Colon (tissue), 2 donors: ENCODE data around the gene SAMD1.

ENCODE experiments used
- FAIRE-seq: peaks from 2 replicates; lab custom pipeline; 2012; peaks lifted over from hg19 to GRCh38; lab: Jason Lieb, UNC
- donor health status: control.
- donor health status: control.

SAMD1 gene

GRCh38 chr19:14113762-14114414, 23.3 kb upstream of the SAMD1 start:
- no peak for FAIRE-seq

DNA sequence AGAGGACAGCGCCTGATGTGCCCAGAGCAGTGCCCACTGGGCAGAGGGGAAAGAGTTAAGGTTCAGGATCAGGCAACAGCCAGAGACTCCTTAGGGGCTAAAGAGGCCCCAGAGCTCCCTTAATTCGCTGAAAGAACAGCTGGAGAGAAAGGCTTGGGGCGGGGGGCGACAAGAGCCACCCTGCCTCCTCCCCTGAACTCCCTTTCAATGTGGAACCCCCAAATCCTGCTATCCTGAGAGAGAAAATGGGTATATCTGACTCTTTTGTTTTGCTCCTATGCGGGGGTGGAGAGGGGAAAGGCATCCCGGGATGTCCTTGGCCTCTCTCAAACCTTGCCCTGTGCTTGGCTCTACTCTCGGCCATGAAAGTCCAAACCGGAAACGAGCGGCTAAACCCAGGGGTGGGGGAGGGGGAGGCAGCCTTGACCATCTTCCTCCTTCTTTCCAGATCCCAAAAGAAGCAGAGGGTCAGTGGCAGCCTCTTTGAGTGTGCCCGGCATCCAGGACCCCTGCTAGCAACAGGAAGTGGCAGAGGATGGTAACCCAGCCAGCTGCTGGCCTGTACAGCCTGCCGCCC, 22.3 kb upstream of the SAMD1 start:
- FAIRE-seq = no peak

- no peak for FAIRE-seq
Observed at GRCh38 chr19:14112051-14112808, 21.7 kb upstream of the SAMD1 start.

DNA sequence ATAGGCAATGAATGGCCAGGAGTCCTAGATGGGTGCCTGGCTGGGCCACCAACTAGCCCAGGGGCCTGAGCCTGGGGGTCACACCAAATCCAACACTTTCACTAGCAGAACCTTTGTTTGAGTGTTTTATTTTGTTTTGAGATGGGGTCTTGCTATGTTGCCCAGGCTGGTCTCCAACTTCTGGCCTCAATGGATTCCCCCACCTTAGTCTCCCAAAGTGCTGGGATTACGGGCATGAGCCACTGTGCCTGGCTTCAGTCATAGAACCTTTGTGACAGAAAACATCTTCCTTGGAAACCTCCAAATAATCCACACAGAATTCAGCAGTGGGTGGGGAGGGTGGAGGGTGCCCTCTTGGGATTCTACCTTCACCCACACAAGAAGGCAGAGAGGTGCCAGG, 20.9 kb upstream of the SAMD1 start:
- FAIRE-seq = no peak

GRCh38 chr19:14110650-14111049, 20.1 kb upstream of the SAMD1 start:
- no peak for FAIRE-seq

- no peak for FAIRE-seq
Observed at GRCh38 chr19:14107581-14108461, 17.3 kb upstream of the SAMD1 start.

DNA sequence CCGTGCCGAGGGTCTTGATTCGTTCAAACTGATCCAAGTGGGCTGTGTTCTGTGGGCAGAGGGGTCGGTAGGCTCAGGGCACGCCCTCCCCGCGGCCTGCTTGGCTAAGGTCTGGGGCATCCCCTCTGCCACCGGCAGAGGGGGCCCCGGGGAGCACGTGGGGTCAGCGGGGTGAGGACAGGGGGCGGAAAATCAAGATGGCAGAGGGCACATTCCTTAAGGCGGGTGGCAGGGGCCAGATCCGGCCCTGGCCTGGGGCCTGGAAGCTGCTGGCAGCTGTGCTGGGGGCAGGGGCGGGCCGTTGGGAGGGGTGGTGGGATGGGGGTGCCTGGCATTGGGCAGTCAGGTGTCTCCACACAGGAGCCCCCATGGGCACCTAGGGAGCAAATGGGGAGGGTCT, 16.3 kb upstream of the SAMD1 start:
- FAIRE-seq = no peak

DNA sequence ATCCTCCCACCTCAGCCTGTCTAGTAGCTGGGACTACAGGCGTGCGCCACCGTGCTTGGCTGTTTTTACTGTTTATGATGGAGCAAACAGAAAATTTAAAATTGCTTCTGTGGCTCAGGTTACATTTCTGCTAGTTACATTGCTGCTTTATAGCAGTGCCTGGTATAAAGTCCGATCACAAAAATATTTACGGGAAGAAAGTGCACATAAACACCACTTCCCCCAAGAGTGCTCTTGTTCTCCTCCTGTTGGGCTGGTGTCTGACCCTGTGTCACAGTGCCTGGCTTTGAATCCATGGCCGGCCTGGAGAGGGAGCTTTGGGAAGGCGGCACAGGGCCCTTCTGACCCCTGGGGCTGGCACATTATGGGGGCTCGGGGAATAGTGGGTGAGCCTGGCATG, 15.1 kb upstream of the SAMD1 start:
- FAIRE-seq = no peak

DNA sequence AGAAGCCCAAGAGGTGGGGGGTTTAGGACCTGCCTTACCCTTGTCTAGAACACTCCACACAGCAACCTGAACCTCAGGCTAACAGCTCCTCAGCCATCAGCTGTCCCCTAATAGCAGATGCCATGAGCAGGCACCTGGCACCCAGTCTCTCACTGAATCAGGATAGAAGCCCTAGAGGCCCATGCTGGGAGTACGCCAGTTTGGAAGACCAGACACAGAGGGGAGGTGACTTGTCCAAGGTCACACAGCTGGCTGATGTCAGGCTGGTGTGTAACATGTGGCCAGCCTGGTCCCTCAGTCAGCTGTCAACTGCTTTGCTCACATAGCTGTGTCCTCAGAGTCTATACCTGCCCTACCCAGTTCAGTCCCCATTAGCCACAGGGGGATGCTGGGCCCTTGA, 12.8 kb upstream of the SAMD1 start:
- FAIRE-seq = no peak

- no peak for FAIRE-seq
Observed at GRCh38 chr19:14102756-14103155, 12.2 kb upstream of the SAMD1 start.

DNA sequence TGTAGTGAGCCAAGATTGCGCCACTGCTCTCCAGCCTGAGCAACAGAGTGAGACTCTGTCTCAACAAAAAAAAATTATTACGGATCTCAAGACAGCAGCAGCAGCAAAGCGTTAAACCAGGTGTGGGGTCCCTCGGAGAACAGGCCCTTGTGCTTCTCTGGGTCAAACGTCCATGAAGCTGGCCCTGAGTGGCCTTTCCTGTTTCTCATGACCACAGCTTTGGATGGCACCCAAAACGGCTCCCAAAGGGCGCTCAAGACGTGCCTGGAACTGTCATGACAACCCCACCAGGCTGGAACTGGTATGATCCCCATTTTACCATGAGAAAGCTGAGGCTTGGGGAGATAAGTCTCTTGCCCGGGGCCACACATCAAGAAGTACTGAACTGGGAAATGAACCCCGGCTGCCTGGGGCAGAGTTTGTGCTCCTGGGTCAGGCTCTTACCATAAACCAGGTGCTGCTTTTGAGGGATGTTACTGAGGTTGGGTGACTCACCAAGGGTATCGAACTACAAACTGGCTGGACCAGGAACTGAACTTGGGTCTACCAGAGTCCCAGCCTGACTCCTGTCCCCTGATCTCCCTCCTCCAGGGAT, 11.6 kb upstream of the SAMD1 start:
- FAIRE-seq = no peak

DNA sequence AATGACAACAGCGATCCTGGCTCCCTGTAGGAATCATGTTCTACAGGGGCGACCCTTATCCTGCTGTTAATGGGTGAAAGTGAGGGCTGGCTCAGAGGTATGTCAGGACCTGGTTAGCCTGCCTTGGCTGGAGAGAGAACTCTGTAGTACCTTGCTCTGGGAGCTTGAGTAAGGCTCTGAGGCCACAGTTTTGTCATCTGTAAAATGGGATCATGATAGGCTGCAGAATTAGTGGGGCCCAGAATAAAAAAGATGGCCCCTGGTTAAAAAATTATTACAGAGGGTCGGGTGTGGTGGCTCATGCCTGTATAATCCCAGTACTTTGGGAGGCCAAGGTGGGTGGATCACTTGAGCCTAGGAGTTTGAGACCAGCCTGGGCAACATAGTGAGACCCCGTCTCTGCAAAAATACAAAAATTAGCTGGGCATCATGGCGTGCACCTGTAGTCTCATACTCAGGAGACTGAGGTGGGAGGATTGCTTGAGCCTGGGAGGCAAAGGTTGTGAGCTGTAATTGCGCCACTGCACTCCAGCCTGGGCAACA, 10.5 kb upstream of the SAMD1 start:
- FAIRE-seq = no peak

DNA sequence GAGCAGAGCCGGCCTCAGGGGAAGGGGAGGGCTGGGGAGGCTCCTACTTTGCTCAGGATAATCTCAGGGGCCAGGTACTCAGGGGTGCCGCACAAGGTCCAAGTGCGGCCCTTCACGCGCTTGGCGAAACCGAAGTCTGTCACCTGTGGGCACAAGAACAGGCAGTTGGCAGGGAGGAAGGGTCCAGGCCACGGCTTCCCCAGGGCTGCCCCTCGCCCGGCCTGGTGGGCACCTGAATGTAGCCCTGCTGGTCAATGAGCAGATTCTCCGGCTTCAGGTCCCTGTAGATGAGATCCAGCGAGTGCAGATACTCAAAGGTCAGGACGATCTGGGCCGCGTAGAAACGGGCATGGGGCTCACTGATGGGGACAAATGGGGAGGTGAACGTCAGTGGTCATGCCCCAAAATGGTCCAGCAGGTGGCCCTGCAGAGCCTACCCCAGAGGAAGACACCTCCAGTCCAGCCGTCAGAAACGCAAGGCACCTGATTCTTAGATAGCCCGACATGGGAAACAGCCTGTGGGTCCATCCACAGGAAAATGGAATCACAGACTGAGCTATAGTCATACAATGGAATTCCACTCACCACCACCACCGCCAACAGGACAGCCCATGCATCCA, 7.1 kb upstream of the SAMD1 start:
- FAIRE-seq = no peak

- no peak for FAIRE-seq
Observed at GRCh38 chr19:14096272-14096992, 5.9 kb upstream of the SAMD1 start.

GRCh38 chr19:14094854-14095253, 4.3 kb upstream of the SAMD1 start:
- FAIRE-seq = no peak

DNA sequence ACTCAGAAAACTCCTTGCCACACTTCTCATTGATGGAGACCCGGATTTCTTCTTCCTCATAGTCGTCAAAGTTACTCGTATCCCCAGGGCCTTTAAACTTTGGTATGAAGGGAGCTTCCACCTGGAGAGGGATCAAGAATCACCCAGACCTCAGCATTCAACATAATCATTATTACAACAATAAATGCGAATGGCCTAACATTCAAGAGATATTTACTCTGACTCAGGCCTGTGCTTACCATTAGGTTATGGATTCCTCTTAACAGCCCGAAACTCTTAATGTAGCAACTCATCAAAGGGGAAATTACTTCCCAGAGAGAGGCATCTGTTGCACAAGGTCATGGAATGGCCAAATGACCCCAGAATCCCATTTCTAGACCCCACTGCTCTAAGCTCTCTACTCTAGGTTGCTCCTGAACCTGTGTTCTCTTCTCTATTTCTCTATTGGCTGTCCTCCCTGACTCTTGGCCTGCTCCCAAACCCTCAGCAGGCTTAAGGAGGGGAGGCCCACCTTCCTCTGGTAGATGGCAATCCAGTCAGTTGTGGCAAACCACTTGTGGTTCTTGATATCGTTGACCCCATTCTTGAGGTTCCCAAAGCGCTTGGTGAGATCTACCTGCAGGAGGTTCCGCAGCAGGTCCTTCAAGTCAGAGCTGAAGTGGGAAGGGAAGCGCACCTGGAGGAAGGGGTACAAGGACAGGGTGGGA, 2.7 kb upstream of the SAMD1 start:
- FAIRE-seq = no peak

DNA sequence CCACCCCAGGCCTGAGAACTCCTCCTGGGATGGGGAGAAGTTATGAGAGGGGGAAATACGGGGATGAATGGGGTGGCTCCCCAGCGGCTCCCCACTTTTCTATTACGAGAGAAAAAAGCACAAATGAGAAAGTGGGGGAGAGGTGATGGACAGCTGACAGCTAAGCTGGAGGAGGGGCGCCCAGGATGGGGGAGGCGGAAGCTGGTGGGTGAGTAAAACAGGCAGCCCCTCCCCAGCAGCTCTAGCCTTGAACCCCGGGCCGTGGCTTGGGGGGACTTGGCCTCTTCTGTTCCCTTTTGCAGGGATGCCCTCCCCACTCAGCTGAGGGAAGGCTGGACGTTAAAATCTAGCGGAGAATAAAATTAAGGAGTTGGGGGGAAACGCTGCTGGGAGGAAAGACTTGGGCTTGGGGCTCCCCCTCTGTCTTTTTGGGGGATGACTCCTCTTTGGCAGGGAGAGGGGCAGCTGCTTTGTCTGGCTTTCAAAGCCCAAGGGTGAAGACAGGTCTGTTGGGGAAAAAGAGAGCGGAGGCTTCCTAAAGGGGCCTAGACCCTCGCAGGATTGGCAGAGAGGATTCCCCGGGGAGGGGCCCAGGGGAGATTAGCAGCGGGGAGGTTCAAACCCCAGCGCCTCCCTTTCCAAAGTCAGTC, 1.4 kb upstream of the SAMD1 start:
- FAIRE-seq = no peak

DNA sequence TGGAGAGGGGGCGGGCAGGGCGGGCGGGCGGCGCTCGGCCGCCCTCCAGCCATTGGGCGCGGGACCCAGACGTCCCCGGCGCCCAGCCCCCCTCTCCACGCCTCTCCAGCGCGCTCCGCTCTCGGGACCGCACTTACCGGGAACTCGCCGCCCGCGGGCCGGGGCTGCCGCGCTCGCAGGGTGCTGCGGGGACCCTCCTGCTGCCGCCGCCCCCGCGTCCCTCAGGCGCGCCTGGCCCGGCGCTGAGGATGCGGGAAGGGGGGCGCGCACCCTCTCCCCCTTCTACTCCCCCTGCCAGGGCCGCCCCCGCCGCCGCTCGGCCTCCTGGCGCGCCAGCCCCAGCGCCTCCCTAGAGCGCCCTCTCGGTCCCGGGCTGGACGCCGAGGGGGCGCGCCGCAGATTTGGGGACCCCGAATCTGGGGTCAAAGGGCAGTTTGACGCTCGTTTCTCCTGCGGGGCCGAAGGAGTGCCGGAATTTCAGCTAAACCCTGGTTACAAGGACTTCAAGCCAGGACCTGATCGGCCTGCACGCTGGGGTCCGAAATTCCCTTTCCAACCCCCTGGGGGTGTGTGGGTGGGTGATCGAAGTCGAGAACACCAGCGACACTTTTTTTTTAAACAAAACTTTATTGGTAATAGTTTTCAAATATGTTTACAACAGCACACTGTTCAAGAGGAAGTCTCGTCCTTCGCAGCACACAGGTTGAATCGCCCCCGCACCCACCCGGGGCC, 696 bp upstream of the SAMD1 start:
- no peak for FAIRE-seq
